ENCODE measurements around the gene CCDC152.
"Not testable (repeated sequence)": the region's sequence is repeated elsewhere in the genome, so short reads cannot be mapped to it uniquely, and the experiment has no call there.

Gene CCDC152

DNA sequence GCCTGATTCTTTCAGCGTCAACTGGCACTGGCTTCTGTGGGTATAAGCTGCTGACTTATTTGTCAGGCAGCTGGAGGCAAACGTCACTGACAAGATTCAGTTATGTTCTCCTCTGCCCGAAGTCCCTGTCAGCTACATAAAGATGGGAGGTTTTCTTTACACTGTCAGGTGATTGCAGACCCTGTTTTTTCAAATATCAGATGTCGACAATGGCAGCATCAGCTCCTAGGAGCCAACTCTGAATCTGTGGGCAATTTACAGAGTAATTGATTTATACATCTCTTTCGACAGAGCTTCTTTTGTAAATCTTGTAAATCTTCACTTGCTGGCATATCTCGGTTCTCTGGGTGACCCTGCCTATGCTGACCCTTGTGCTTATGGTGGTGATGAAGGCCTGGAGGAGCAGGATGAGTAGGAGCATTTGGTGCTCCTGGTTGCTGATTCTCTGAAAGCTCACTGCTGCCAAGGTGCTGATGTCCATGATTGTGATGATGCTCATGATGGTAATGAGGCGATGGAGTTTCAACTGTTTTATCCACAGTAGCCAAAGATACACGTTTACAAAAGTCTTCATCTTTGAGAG is 44.2 kb downstream of the CCDC152 start:
- H3K4me1 Mint-ChIP-seq = no peaks in the 10 kb centered on the region
- no peak for ATAC-seq
- DNase-seq (ENCODE audit: low spot score in 2 of 2) = no peak

DNA sequence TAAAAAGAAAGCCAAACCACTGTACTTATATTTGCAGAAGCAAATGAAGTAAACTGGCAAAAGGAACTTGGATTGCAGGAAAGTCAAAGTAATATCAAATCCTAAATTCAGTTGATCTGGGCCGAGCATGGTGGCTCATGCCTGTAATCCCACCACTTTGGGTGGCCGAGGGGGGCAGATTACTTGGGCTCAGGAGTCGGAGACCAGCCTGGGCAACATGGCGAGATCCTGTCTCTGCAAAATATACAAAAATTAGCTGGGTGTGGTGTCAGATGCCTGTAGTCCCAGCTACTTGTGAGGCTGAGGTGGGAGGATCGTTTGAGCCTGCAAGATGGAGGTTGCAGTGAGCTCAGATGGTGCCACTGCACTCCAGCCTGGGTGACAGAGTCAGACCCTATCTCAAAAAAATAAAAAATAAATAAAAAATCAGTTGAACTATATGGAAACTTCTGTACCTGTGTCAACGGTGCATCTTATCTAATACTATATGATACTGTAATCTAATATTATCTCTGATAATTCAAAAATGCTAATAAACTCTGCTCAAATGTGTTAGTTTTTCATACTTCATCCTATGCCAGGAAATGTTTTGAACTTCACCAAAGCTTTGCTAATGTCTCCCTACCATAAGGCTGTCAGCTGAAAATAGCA is 45.0 kb downstream of the CCDC152 start:
- Mint-ChIP-seq H3K36me3 (no peaks in the 10 kb centered on the region), H3K27ac (no peak overlapping the region), H3K9me3 (no peaks in the 10 kb centered on the region), H3K4me1 (no peaks in the 10 kb centered on the region), H3K4me3 (no peak overlapping the region)
- ATAC-seq (no peak), DNase-seq (ENCODE audit: low spot score in 2 of 2) (no peak)

More for the DNA sequence above, 44.2 kb downstream of the CCDC152 start:
- no peak overlapping the region for H3K27ac Mint-ChIP-seq
- no peaks in the 10 kb centered on the region for H3K9me3 Mint-ChIP-seq
- H3K36me3 Mint-ChIP-seq = no peaks in the 10 kb centered on the region
- no peak overlapping the region for H3K4me3 Mint-ChIP-seq

DNA sequence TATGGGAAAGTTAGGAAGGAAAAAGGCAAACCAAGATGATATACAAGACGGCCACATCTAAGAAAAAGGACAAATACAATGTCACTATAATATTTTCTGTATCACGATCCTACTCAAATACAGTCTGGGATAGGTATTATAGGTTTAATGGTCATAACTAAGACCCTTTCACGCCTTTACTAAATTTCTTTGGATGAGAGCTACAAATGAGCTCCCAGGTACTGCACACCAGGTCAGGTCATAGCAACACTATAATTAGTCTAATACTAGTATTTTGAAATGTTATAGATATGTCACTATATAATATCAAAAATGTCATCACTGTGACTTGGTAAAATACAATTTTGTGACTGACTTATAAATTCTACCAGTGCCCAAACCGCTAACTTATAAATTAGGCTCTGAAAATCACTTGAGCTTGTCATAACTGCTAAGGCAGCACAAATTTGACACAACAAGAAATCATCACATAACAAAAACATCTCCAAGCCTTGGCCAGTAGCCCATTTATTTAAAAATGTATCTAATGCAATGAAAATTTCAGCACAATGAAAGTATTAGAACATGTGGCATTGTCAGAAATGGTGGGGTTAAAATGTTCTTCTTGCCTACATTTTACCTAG is 48.2 kb downstream of the CCDC152 start:
- no peak overlapping the region for H3K4me3 Mint-ChIP-seq
- H3K36me3 Mint-ChIP-seq = no peaks in the 10 kb centered on the region
- no peaks in the 10 kb centered on the region for H3K4me1 Mint-ChIP-seq
- no peak for DNase-seq (ENCODE audit: low spot score in 2 of 2)
- no peak overlapping the region for H3K27ac Mint-ChIP-seq
- no peak for ATAC-seq
- no peaks in the 10 kb centered on the region for H3K9me3 Mint-ChIP-seq

- no peaks in the 10 kb centered on the region for H3K4me1 Mint-ChIP-seq
- no peaks in the 10 kb centered on the region for H3K36me3 Mint-ChIP-seq
- no peak overlapping the region for H3K27ac Mint-ChIP-seq
- H3K9me3 Mint-ChIP-seq = no peaks in the 10 kb centered on the region
- DNase-seq (ENCODE audit: low spot score in 2 of 2) (no peak), ATAC-seq (no peak)
- no peak overlapping the region for H3K4me3 Mint-ChIP-seq
Measured at GRCh38 chr5:42806004-42806700, 49.5 kb downstream of the CCDC152 start.

GRCh38 chr5:42806701-42807262 is 50.2 kb downstream of the CCDC152 start:
- Mint-ChIP-seq H3K27ac (no peak overlapping the region), H3K4me3 (no peak overlapping the region), H3K4me1 (no peaks in the 10 kb centered on the region), H3K36me3 (no peaks in the 10 kb centered on the region), H3K9me3 (no peaks in the 10 kb centered on the region)
- no peak for ATAC-seq
- DNase-seq (ENCODE audit: low spot score in 2 of 2) = no peak

- Mint-ChIP-seq H3K4me1 (no peaks in the 10 kb centered on the region), H3K4me3 (no peak overlapping the region), H3K9me3 (no peaks in the 10 kb centered on the region), H3K36me3 (no peaks in the 10 kb centered on the region), H3K27ac (no peak overlapping the region)
- DNase-seq (ENCODE audit: low spot score in 2 of 2) (no peak), ATAC-seq (no peak)
Measured at GRCh38 chr5:42807722-42808447, 51.3 kb downstream of the CCDC152 start.

GRCh38 chr5:42808888-42809611 is 52.4 kb downstream of the CCDC152 start:
- H3K9me3 Mint-ChIP-seq = no peaks in the 10 kb centered on the region
- no peaks in the 10 kb centered on the region for H3K4me1 Mint-ChIP-seq
- H3K27ac Mint-ChIP-seq = no peak overlapping the region
- H3K36me3 Mint-ChIP-seq = no peaks in the 10 kb centered on the region
- no peak overlapping the region for H3K4me3 Mint-ChIP-seq
- DNase-seq (ENCODE audit: low spot score in 2 of 2) (no peak), ATAC-seq (no peak)

DNA sequence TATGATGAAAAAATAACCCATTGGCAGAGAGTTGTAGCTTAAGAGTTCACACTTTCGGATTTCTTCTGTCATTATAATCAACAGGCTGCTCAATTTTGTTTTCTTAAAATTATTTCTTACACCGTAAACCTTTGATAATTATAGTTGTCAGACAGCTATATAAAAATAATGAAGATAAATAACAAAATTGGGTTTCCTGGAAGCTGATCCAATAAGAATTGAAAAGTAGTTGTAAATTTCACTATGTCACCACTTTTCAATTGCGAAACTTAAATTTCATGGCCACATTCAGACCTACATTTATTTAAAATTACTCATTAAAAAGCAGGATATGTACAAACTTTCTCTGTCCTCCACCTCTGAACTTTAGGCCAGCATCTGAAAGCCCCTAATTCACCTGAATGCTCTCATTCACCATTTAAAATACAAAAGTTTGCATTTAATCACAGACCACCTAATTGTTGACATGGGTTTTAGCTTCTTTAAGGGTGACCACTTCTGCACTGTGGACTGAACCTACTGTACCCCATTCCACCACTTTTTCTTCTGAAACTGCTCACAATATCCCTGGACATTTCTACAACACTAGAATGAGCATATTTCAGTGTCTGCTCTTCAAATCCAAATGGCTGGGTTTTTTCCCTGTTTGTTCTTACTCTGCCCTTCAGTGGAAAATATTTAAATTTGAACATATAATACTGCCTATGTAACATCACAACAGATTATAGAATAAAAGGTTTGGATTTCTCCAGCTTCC is 54.4 kb downstream of the CCDC152 start:
- no peaks in the 10 kb centered on the region for H3K36me3 Mint-ChIP-seq
- DNase-seq (ENCODE audit: low spot score in 2 of 2) (no peak), ATAC-seq (no peak)
- no peak overlapping the region for H3K27ac Mint-ChIP-seq
- no peak overlapping the region for H3K4me3 Mint-ChIP-seq
- no peaks in the 10 kb centered on the region for H3K4me1 Mint-ChIP-seq
- H3K9me3 Mint-ChIP-seq = no peaks in the 10 kb centered on the region

- peak within 1 kb of the TSS; percentile 5 for H3K27ac Mint-ChIP-seq
- H3K4me3 Mint-ChIP-seq = no peak within 1 kb of the TSS
- no peaks in the 10 kb centered on the region for H3K9me3 Mint-ChIP-seq
- no peaks in the 10 kb centered on the region for H3K4me1 Mint-ChIP-seq
- DNase-seq (ENCODE audit: low spot score in 2 of 2) (no peak), ATAC-seq (no peak)
- H3K36me3 Mint-ChIP-seq = no peaks in the 10 kb centered on the region
Measured at GRCh38 chr5:42811591-42812446, 55.2 kb downstream of the CCDC152 start, which contains the start of gene SELENOP. TSS of gene SELENOP (minus strand) at chr5:42811892. CDS start at chr5:42808353, 3,539 bp downstream.

DNA sequence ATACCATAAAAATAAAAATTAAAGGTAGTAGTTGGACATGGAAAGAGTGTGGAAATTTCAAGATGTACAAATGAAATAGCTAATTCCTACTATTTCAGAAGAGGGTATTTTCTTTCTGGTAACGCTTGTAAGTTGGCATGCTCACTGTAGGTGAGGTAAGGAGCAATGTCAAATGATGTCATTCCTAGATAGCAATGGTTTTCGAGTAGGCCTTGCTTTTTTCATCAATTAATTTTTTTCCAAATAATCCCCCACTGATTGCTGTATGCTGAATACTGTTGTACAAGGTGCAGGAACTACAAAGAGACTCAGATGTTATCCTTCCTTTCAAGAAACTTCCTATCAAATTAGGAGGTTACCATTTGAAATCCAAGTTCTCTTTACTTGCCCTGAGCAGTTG is 56.0 kb downstream of the CCDC152 start:
- H3K4me1 Mint-ChIP-seq = no peaks in the 10 kb centered on the region
- no peak overlapping the region for H3K27ac Mint-ChIP-seq
- DNase-seq (ENCODE audit: low spot score in 2 of 2) (no peak), ATAC-seq (no peak)
- H3K9me3 Mint-ChIP-seq = no peaks in the 10 kb centered on the region
- H3K36me3 Mint-ChIP-seq = no peaks in the 10 kb centered on the region
- no peak overlapping the region for H3K4me3 Mint-ChIP-seq

GRCh38 chr5:42813533-42813932 is 56.9 kb downstream of the CCDC152 start:
- Mint-ChIP-seq H3K27ac (no peak overlapping the region), H3K9me3 (no peaks in the 10 kb centered on the region), H3K4me1 (no peaks in the 10 kb centered on the region), H3K36me3 (no peaks in the 10 kb centered on the region), H3K4me3 (no peak overlapping the region)
- DNase-seq (ENCODE audit: low spot score in 2 of 2) = no peak
- ATAC-seq = no peak

- not testable (repeated sequence) for ATAC-seq; H3K4me3 Mint-ChIP-seq; H3K36me3 Mint-ChIP-seq; H3K27ac Mint-ChIP-seq; H3K9me3 Mint-ChIP-seq; DNase-seq (ENCODE audit: low spot score in 2 of 2); H3K4me1 Mint-ChIP-seq
Measured at GRCh38 chr5:42816546-42816945, 59.9 kb downstream of the CCDC152 start.

DNA sequence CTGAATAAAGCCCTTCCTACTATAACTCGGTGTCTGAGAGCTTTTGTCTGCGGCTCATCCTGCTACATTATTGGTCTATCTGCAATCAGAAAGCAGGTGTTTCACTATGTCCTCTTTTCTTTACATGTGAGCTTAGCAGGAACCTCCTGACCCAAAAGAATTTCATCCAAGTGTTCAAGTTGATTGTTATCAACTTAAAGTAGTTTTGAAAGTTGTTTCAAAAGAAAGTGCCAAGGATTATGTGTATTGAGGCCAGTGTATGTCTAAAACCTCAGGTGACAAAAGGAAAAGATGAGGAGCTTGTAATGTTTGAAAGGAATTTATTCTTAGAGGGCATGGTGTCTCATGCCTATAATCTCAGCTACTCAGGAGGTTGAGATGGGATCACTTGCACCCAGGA is 63.1 kb downstream of the CCDC152 start:
- H3K27ac Mint-ChIP-seq = no peak overlapping the region
- DNase-seq (ENCODE audit: low spot score in 2 of 2) = no peak
- no peaks in the 10 kb centered on the region for H3K36me3 Mint-ChIP-seq
- no peaks in the 10 kb centered on the region for H3K9me3 Mint-ChIP-seq
- no peak for ATAC-seq
- no peaks in the 10 kb centered on the region for H3K4me1 Mint-ChIP-seq
- no peak overlapping the region for H3K4me3 Mint-ChIP-seq

All from stimulated activated effector memory CD8-positive, alpha-beta T cell treated with anti-CD3 and anti-CD28 coated beads, Interleukin-12 subunit alpha, Interleukin-12 subunit beta, amount 100 ng/mL, for 72 hours (primary cell).